Caco-2 (cell line): ENCODE data around the gene SLC28A2. TPM values are rescaled to one million over a fixed set of nuclear protein-coding genes. Genes with fewer than 3 reads are reported as not detected.
"Not testable (repeated sequence)": the region's sequence is repeated elsewhere in the genome, so short reads cannot be mapped to it uniquely, and the experiment has no call there.

Experiments used
- BruUV-seq: library from RNA; stranded (reverse); fragments of 400-500 nt; replicated peaks from 2 replicates; lab custom pipeline; 2021; lab: Mats Ljungman, UMichigan
- CTCF ChIA-PET: fragments of 300-600 bp; sonication (Branson Sonifier 250); formaldehyde crosslinking; loops from one replicate; lab custom pipeline; 2022; ENCODE audit warnings: antibody characterized with exemption; lab: Charles Lee
- POLR2A ChIA-PET: fragments of 300-600 bp; sonication (Branson Sonifier 250); formaldehyde crosslinking; loops from one replicate; lab custom pipeline; 2022; ENCODE audit warnings: antibody characterized with exemption; lab: Charles Lee
- DNase-seq, 2 experiments: peaks; one replicate each; pipeline versions ENCODE4 v3.0.0 to v3.0.0-alpha.2; 2020 to 2022
- H3K27me3 ChIP-seq: replicated peaks from 2 replicates; pipeline ENCODE4 v1.6.0; 2011; ENCODE audit warnings: low read length; ENCODE audit not compliant: control insufficient read depth, insufficient read depth
- H3K36me3 ChIP-seq: 2 replicates; pipeline ENCODE4 v1.5.1; 2011; ENCODE audit warnings: low read length; ENCODE audit not compliant: control insufficient read depth, insufficient read depth
- H3K4me1 ChIP-seq: fragments of 250-450 bp; sonication (Bioruptor Pico); 2 replicates; pipeline ENCODE4 v1.5.1; 2020; ENCODE audit warnings: mild to moderate bottlenecking
- H3K4me3 ChIP-seq: 2 replicates; pipeline ENCODE4 v1.5.1; 2011; ENCODE audit warnings: low read depth, mild to moderate bottlenecking, control low read depth, low read length
- H3K9me3 ChIP-seq: fragments of 250-450 bp; sonication (Bioruptor Pico); 2 replicates; pipeline ENCODE4 v1.5.1; 2020; ENCODE audit warnings: mild to moderate bottlenecking, moderate library complexity
- H3K27ac Mint-ChIP-seq: one replicate; pipeline ENCODE4 v1.8.0; 2022; ENCODE audit warnings: mixed read lengths; ENCODE audit not compliant: unreplicated experiment
- H3K27me3 Mint-ChIP-seq: one replicate; pipeline ENCODE4 v1.8.0; 2022; ENCODE audit warnings: mixed read lengths; ENCODE audit not compliant: insufficient read depth, unreplicated experiment
- H3K36me3 Mint-ChIP-seq: one replicate; pipeline ENCODE4 v1.8.0; 2022; ENCODE audit warnings: mild to moderate bottlenecking, mixed read lengths; ENCODE audit not compliant: insufficient read depth, unreplicated experiment
- H3K4me1 Mint-ChIP-seq: one replicate; pipeline ENCODE4 v1.8.0; 2022; ENCODE audit warnings: low read depth, mixed read lengths; ENCODE audit not compliant: unreplicated experiment
- H3K4me3 Mint-ChIP-seq: one replicate; pipeline ENCODE4 v1.8.0; 2022; ENCODE audit warnings: mild to moderate bottlenecking, moderate library complexity, mixed read lengths; ENCODE audit not compliant: unreplicated experiment
- H3K9me3 Mint-ChIP-seq: one replicate; pipeline ENCODE4 v1.8.0; 2022; ENCODE audit warnings: mixed read lengths; ENCODE audit not compliant: unreplicated experiment
- intact Hi-C: fragments of 100-400 bp; cut with micrococcal nuclease; formaldehyde crosslinking; loops from one replicate; pipeline ENCODE4 v1.10.0; 2022; ENCODE audit not compliant: unreplicated experiment
- total RNA-seq: library from RNA; stranded (reverse); gene quantifications from 2 replicates; pipeline ENCODE4 v1.2.3, GENCODE V29; 2022
- TF ChIP-seq, protein P1 (sequence below), 2 experiments: fragments of 200-600 bp in 1 of 2; IDR thresholded peaks; 1 replicate in 1 of 2; 2 replicates in 1 of 2; pipeline versions ENCODE4 v1.5.1 to v1.8.0; 2011 to 2022; ENCODE audit warnings: antibody characterized with exemption in 1 of 2, control low read depth in 1 of 2, inconsistent platforms in 1 of 2, low read depth in 1 of 2, low read length in 1 of 2, mild to moderate bottlenecking in 1 of 2, moderate library complexity in 1 of 2; ENCODE audit not compliant: insufficient read depth in 1 of 2, severe bottlenecking in 1 of 2, unreplicated experiment in 1 of 2

The SLC28A2 gene
- total RNA-seq, 1 experiment from 2014 or later: 0.11 TPM

GRCh38 chr15:45304711-45305110 is 52.7 kb downstream of the SLC28A2 start:
- ChIA-PET POLR2A (interaction anchor here (0.6 kb wide), 1 partner anchor 20 kb away, joined by 3 read pairs; no protein-coding TSS in a partner anchor), CTCF (no interaction called here)
- TF ChIP-seq, protein P1, sequence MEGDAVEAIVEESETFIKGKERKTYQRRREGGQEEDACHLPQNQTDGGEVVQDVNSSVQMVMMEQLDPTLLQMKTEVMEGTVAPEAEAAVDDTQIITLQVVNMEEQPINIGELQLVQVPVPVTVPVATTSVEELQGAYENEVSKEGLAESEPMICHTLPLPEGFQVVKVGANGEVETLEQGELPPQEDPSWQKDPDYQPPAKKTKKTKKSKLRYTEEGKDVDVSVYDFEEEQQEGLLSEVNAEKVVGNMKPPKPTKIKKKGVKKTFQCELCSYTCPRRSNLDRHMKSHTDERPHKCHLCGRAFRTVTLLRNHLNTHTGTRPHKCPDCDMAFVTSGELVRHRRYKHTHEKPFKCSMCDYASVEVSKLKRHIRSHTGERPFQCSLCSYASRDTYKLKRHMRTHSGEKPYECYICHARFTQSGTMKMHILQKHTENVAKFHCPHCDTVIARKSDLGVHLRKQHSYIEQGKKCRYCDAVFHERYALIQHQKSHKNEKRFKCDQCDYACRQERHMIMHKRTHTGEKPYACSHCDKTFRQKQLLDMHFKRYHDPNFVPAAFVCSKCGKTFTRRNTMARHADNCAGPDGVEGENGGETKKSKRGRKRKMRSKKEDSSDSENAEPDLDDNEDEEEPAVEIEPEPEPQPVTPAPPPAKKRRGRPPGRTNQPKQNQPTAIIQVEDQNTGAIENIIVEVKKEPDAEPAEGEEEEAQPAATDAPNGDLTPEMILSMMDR (IDR thresholded peaks at IDR 0.05; ENCODE audit: insufficient read depth in 1 of 2, low read depth in 1 of 2, low read length in 1 of 2, severe bottlenecking in 1 of 2, unreplicated experiment in 1 of 2): no peak
- Histone ChIP-seq H3K27me3 (no peaks in the 10 kb centered on the region), H3K4me3 (no peak overlapping the region), H3K9me3 (peaks cover 2% of the 10 kb centered on the region; the same call in 1 of the 2 replicates), H3K36me3 (no peaks in the 10 kb centered on the region), H3K4me1 (peaks cover 32% of the 10 kb centered on the region)
- Mint-ChIP-seq H3K9me3 (peaks cover 20% of the 10 kb centered on the region), H3K36me3 (peaks cover 10% of the 10 kb centered on the region), H3K27ac (no peak overlapping the region), H3K4me3 (no peak overlapping the region), H3K27me3 (no peaks in the 10 kb centered on the region), H3K4me1 (peaks cover 29% of the 10 kb centered on the region)
- DNase-seq: no peak
- no TSS peak for BruUV-seq
- intact Hi-C loops: no loop called here

GRCh38 chr15:45306105-45306504 is 54.1 kb downstream of the SLC28A2 start:
- H3K27me3 Mint-ChIP-seq: no peaks in the 10 kb centered on the region
- peaks cover 13% of the 10 kb centered on the region for H3K9me3 Mint-ChIP-seq
- H3K27me3 ChIP-seq: no peaks in the 10 kb centered on the region
- H3K36me3 Mint-ChIP-seq: peaks cover 15% of the 10 kb centered on the region
- no TSS peak for BruUV-seq
- peaks cover 2% of the 10 kb centered on the region; the same call in 1 of the 2 replicates for H3K9me3 ChIP-seq
- intact Hi-C loops: loop anchor here (2.0 kb wide), 1 partner anchor 151 kb away; no protein-coding TSS in a partner anchor
- H3K4me3 ChIP-seq: no peak overlapping the region
- ChIA-PET POLR2A (no interaction called here), CTCF (no interaction called here)
- no peaks in the 10 kb centered on the region for H3K36me3 ChIP-seq
- no peak overlapping the region for H3K4me3 Mint-ChIP-seq
- TF ChIP-seq, protein P1 (IDR thresholded peaks at IDR 0.05; ENCODE audit: insufficient read depth in 1 of 2, low read depth in 1 of 2, low read length in 1 of 2, severe bottlenecking in 1 of 2, unreplicated experiment in 1 of 2): no peak
- no peak for DNase-seq
- peaks cover 41% of the 10 kb centered on the region for H3K4me1 ChIP-seq
- H3K27ac Mint-ChIP-seq: no peak overlapping the region
- peaks cover 40% of the 10 kb centered on the region for H3K4me1 Mint-ChIP-seq

DNA sequence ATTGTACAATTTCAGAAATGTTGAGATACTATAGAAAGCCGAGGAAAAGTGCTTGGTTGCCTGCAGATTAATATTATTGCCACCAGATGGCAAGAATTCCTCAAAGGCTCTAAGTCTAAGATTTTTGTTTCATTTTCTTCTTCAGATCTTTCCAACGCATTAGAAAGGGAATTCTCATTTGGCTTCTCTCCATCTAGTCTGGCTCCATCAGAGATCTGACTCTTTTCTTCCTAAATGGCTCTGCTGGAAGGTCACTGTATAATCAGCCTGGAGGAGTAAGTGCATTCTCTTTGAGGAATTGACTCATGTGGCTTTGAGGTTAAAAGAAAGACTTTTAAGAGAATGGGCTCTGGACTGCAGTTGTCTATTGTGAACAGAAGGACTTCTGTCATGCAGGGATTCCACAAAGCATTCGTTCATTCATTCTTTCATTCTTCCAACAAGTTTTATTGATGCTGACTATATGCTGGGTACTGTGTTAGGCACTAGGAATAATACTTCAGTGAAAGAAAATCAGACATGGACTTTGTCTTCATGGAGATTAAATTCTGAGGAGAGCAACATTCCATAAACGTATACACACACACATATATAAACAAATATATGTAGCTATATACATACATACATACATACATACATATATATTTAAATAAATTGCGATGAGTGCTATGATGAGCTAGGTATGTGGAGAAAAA is 55.3 kb downstream of the SLC28A2 start:
- CTCF ChIA-PET: interaction anchor here (0.8 kb wide), 1 partner anchor 95 kb away, joined by 6 read pairs; a partner anchor contains a TSS
- no peaks in the 10 kb centered on the region for H3K27me3 ChIP-seq
- peaks cover 15% of the 10 kb centered on the region for H3K36me3 Mint-ChIP-seq
- H3K4me3 Mint-ChIP-seq: peak overlapping the region; percentile 9
- intact Hi-C loops: loop anchor here (1.0 to 2.0 kb wide), 4 partner anchors 87 to 149 kb away; no protein-coding TSS in a partner anchor
- H3K9me3 Mint-ChIP-seq: peaks cover 12% of the 10 kb centered on the region
- peak overlapping the region; percentile 23 for H3K27ac Mint-ChIP-seq
- DNase-seq: peak in 1 of 2 experiments; percentile 29
- H3K9me3 ChIP-seq: peaks cover 2% of the 10 kb centered on the region; the same call in 1 of the 2 replicates
- H3K4me1 Mint-ChIP-seq: peaks cover 40% of the 10 kb centered on the region
- no peaks in the 10 kb centered on the region for H3K36me3 ChIP-seq
- H3K4me1 ChIP-seq: peaks cover 51% of the 10 kb centered on the region
- H3K27me3 Mint-ChIP-seq: no peaks in the 10 kb centered on the region
- no peak overlapping the region for H3K4me3 ChIP-seq
- TF ChIP-seq, protein P1 (IDR thresholded peaks at IDR 0.05; ENCODE audit: insufficient read depth in 1 of 2, low read depth in 1 of 2, low read length in 1 of 2, severe bottlenecking in 1 of 2, unreplicated experiment in 1 of 2): peak; percentile 50 to 62
- no TSS peak for BruUV-seq
- POLR2A ChIA-PET: no interaction called here

GRCh38 chr15:45314117-45314516 is 62.1 kb downstream of the SLC28A2 start:
- H3K36me3 Mint-ChIP-seq, H3K9me3 ChIP-seq, intact Hi-C loops, BruUV-seq, H3K27me3 Mint-ChIP-seq, POLR2A ChIA-PET, DNase-seq, H3K36me3 ChIP-seq, H3K4me3 Mint-ChIP-seq, H3K4me3 ChIP-seq, CTCF ChIA-PET, H3K27me3 ChIP-seq, H3K27ac Mint-ChIP-seq: not testable (repeated sequence)
- peaks cover 25% of the 10 kb centered on the region for H3K4me1 ChIP-seq
- peaks cover 14% of the 10 kb centered on the region for H3K4me1 Mint-ChIP-seq
- H3K9me3 Mint-ChIP-seq: peaks cover 27% of the 10 kb centered on the region
